ENCODE results near the gene BTBD8.
A peak's percentile ranks its signal among the peaks of the same experiment; 100 is the strongest.

Gene BTBD8

GRCh38 chr1:92186081-92186480 is 105.9 kb downstream of the BTBD8 start:
- ChIA-PET CTCF (no interaction called here), POLR2A (no interaction called here)
- no peak overlapping the region for H3K4me3 ChIP-seq (ENCODE audit: low read depth, low read length)
- peak; percentile 24 for DNase-seq (ENCODE audit: low read depth, low spot score)
- no peak for TF ChIP-seq CTCF (IDR thresholded peaks at IDR 0.05; ENCODE audit: insufficient read depth, low read length, missing control alignments)

GRCh38 chr1:92188436-92189255 is 108.5 kb downstream of the BTBD8 start:
- ChIA-PET POLR2A (no interaction called here), CTCF (no interaction called here)
- DNase-seq (ENCODE audit: low read depth, low spot score), result no peak
- no peak for TF ChIP-seq CTCF (IDR thresholded peaks at IDR 0.05; ENCODE audit: insufficient read depth, low read length, missing control alignments)
- no peak overlapping the region for H3K4me3 ChIP-seq (ENCODE audit: low read depth, low read length)

- H3K4me3 ChIP-seq (ENCODE audit: low read depth, low read length), result no peak overlapping the region
- CTCF ChIA-PET, result no interaction called here
- no peak for DNase-seq (ENCODE audit: low read depth, low spot score)
- POLR2A ChIA-PET, result no interaction called here
- TF ChIP-seq CTCF (IDR thresholded peaks at IDR 0.05; ENCODE audit: insufficient read depth, low read length, missing control alignments), result no peak
These were observed 111.6 kb downstream of the BTBD8 start for GRCh38 chr1:92191726-92192125.

- CTCF ChIA-PET, result no interaction called here
- no peak for DNase-seq (ENCODE audit: low read depth, low spot score)
- no peak overlapping the region for H3K4me3 ChIP-seq (ENCODE audit: low read depth, low read length)
- TF ChIP-seq CTCF (IDR thresholded peaks at IDR 0.05; ENCODE audit: insufficient read depth, low read length, missing control alignments), result no peak
- POLR2A ChIA-PET, result no interaction called here
These were observed 112.1 kb downstream of the BTBD8 start for GRCh38 chr1:92192246-92192645.

GRCh38 chr1:92194511-92194910 is 114.4 kb downstream of the BTBD8 start:
- no peak for TF ChIP-seq CTCF (IDR thresholded peaks at IDR 0.05; ENCODE audit: insufficient read depth, low read length, missing control alignments)
- no peak overlapping the region for H3K4me3 ChIP-seq (ENCODE audit: low read depth, low read length)
- no peak for DNase-seq (ENCODE audit: low read depth, low spot score)
- ChIA-PET CTCF (no interaction called here), POLR2A (no interaction called here)

- ChIA-PET POLR2A (no interaction called here), CTCF (no interaction called here)
- no peak for DNase-seq (ENCODE audit: low read depth, low spot score)
- no peak for TF ChIP-seq CTCF (IDR thresholded peaks at IDR 0.05; ENCODE audit: insufficient read depth, low read length, missing control alignments)
- H3K4me3 ChIP-seq (ENCODE audit: low read depth, low read length), result no peak overlapping the region
These were observed 121.8 kb downstream of the BTBD8 start for GRCh38 chr1:92201973-92202372.
